ENCODE results near the gene NDUFC1. TPM values are rescaled to one million over a fixed set of nuclear protein-coding genes. Genes with fewer than 3 reads are reported as not detected.
A peak's percentile ranks its signal among the peaks of the same experiment; 100 is the strongest.
"Not testable (repeated sequence)": the region's sequence is repeated elsewhere in the genome, so short reads cannot be mapped to it uniquely, and the experiment has no call there.

NDUFC1 gene
- total RNA-seq, 4 donors from 2014 or later = 7.6 to 68.0 (median 35.3) TPM

- 94 to 100% methylated on average over 1 to 4 of the region's 4 CpGs for WGBS, 2 donors (ENCODE audit: low coverage in 1 of 2)
- H3K9me3 ChIP-seq = no peaks in the 10 kb centered on the region
- intact Hi-C loops (cut with DNase I; ENCODE audit: low total_unique reads) (no loop called here), in situ Hi-C loops (cut with MboI; ENCODE audit: low pct_ligation_motif_present in 1 of 4, low pct_unique_long_range_greater_than_20kb in 1 of 4, low sequenced_read_pairs in 3 of 4) (no loop called here)
- no peak overlapping the region for H3K27ac ChIP-seq
- no peak for DNase-seq
- no peaks in the 10 kb centered on the region for H3K36me3 ChIP-seq
- TF ChIP-seq POLR2A (IDR thresholded peaks at IDR 0.05) (no peak), POLR2AphosphoS5 (IDR thresholded peaks at IDR 0.05) (no peak), EP300 (IDR thresholded peaks at IDR 0.05; ENCODE audit: low read depth) (no peak)
- TF ChIP-seq, protein P1, sequence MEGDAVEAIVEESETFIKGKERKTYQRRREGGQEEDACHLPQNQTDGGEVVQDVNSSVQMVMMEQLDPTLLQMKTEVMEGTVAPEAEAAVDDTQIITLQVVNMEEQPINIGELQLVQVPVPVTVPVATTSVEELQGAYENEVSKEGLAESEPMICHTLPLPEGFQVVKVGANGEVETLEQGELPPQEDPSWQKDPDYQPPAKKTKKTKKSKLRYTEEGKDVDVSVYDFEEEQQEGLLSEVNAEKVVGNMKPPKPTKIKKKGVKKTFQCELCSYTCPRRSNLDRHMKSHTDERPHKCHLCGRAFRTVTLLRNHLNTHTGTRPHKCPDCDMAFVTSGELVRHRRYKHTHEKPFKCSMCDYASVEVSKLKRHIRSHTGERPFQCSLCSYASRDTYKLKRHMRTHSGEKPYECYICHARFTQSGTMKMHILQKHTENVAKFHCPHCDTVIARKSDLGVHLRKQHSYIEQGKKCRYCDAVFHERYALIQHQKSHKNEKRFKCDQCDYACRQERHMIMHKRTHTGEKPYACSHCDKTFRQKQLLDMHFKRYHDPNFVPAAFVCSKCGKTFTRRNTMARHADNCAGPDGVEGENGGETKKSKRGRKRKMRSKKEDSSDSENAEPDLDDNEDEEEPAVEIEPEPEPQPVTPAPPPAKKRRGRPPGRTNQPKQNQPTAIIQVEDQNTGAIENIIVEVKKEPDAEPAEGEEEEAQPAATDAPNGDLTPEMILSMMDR (IDR thresholded peaks at IDR 0.05) = no peak
- no peak overlapping the region for H3K4me3 ChIP-seq
- no peaks in the 10 kb centered on the region for H3K27me3 ChIP-seq
- peaks cover 0 to 57% (median 26%) of the 10 kb centered on the region in 4 donors for H3K4me1 ChIP-seq
These were observed 11.9 kb upstream of the NDUFC1 start for GRCh38 chr4:139314047-139314800.

- H3K4me3 ChIP-seq; DNase-seq; intact Hi-C loops (cut with DNase I; ENCODE audit: low total_unique reads); H3K27me3 ChIP-seq; H3K36me3 ChIP-seq; in situ Hi-C loops (cut with MboI; ENCODE audit: low pct_ligation_motif_present in 1 of 4, low pct_unique_long_range_greater_than_20kb in 1 of 4, low sequenced_read_pairs in 3 of 4); H3K9me3 ChIP-seq: not testable (repeated sequence)
- Histone ChIP-seq H3K4me1 (peaks cover 0 to 57% (median 26%) of the 10 kb centered on the region in 4 donors), H3K27ac (peak overlapping the region in 1 of 4 donors; percentile 41)
- 53 to 79% methylated on average over 7 to 10 of the region's 10 CpGs for WGBS, 2 donors (ENCODE audit: low coverage in 1 of 2)
These were observed 11.1 kb upstream of the NDUFC1 start for GRCh38 chr4:139313414-139313813.

DNA sequence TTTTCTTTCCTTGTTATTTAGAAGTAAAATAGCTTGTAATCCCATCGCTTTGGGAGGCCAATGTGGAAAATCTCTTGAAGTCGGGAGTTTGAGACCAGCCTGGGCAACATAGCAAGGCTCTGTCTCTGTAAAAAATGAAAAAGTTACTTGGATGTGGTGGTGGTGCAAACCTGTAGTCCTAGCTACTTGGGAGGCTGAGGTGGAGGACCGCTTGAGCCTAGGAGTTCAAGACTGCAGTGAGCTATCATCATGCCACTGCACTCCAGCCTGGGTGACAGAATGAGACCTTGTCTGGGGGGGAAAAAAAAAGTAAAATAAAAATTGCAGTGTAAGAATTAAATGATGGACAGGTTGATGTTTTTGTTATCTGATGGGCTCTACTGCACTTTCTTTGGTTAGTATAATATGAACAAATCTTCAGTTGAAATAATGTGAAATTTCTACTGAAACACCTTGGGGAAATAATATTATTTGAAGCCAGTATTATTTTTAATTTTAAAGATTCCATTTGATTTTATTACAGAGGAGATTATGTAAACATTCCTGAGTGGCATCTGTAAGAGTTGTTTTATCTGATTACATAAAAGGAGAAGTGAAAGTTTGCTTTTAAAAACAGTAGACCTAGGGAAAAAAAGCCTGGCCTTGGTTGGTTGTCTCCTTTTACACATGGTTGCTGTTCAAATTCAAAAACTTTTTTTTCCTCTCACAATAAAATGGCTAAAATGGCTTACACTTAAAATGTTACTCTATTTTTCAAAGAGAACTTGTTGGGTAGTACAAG is 10.5 kb upstream of the NDUFC1 start:
- H3K4me1 ChIP-seq = peaks cover 0 to 54% (median 26%) of the 10 kb centered on the region in 4 donors
- H3K27ac ChIP-seq = peak overlapping the region in 1 of 4 donors; percentile 41
- TF ChIP-seq EP300 (IDR thresholded peaks at IDR 0.05; ENCODE audit: low read depth) (no peak), POLR2AphosphoS5 (IDR thresholded peaks at IDR 0.05) (no peak), POLR2A (IDR thresholded peaks at IDR 0.05) (no peak)
- TF ChIP-seq, protein P1 (IDR thresholded peaks at IDR 0.05) = no peak
- no peaks in the 10 kb centered on the region for H3K9me3 ChIP-seq
- WGBS, 2 donors (ENCODE audit: low coverage in 1 of 2) = 86 to 88% methylated on average over 2 to 3 of the region's 3 CpGs
- intact Hi-C loops (cut with DNase I; ENCODE audit: low total_unique reads) (no loop called here), in situ Hi-C loops (cut with MboI; ENCODE audit: low pct_ligation_motif_present in 1 of 4, low pct_unique_long_range_greater_than_20kb in 1 of 4, low sequenced_read_pairs in 3 of 4) (no loop called here)
- H3K36me3 ChIP-seq = no peaks in the 10 kb centered on the region
- DNase-seq = no peak
- no peak overlapping the region for H3K4me3 ChIP-seq
- H3K27me3 ChIP-seq = no peaks in the 10 kb centered on the region

GRCh38 chr4:139311909-139312308 is 9.6 kb upstream of the NDUFC1 start:
- Histone ChIP-seq H3K4me1 (peaks cover 0 to 51% (median 28%) of the 10 kb centered on the region in 4 donors), H3K9me3 (no peaks in the 10 kb centered on the region), H3K4me3 (no peak overlapping the region), H3K36me3 (no peaks in the 10 kb centered on the region), H3K27me3 (no peaks in the 10 kb centered on the region), H3K27ac (peak overlapping the region in 2 of 4 donors; percentile 1 to 31)
- 41 to 63% methylated on average over 2 to 3 of the region's 3 CpGs for WGBS, 2 donors (ENCODE audit: low coverage in 1 of 2)
- TF ChIP-seq EP300 (IDR thresholded peaks at IDR 0.05; ENCODE audit: low read depth) (no peak), POLR2AphosphoS5 (IDR thresholded peaks at IDR 0.05) (no peak), POLR2A (IDR thresholded peaks at IDR 0.05) (no peak)
- TF ChIP-seq, protein P1 (IDR thresholded peaks at IDR 0.05) = no peak
- DNase-seq = no peak
- in situ Hi-C loops (cut with MboI; ENCODE audit: low pct_ligation_motif_present in 1 of 4, low pct_unique_long_range_greater_than_20kb in 1 of 4, low sequenced_read_pairs in 3 of 4) (no loop called here), intact Hi-C loops (cut with DNase I; ENCODE audit: low total_unique reads) (no loop called here)

Measured in transverse colon (tissue), 4 donors.